ENCODE data around the gene TMCO6. TPM values are rescaled to one million over a fixed set of nuclear protein-coding genes. Genes with fewer than 3 reads are reported as not detected.

TMCO6 gene
- total and polyA plus RNA-seq, 9 of the 15 experiments (the other 6 are each of a cell fraction or from before 2014, with no cell fraction given), result 3.4 to 46.4 (median 16.7) TPM

GRCh38 chr5:140639148-140639981 lies at the start of gene TMCO6 (continued):
- TF ChIP-seq SMARCA5 (IDR thresholded peaks at IDR 0.05) (no peak), RFX5 (IDR thresholded peaks at IDR 0.05; ENCODE audit: low read depth, low read length) (no peak), HMGXB4 (CRISPR knock-in tag; IDR thresholded peaks at IDR 0.05) (no peak), CBX1 (IDR thresholded peaks at IDR 0.05; ENCODE audit: low read depth) (peak; percentile 62; the same call in 1 of the 2 replicates), TCF7 (IDR thresholded peaks at IDR 0.05; ENCODE audit: borderline replicate concordance) (no peak; the same call in 1 of the 2 replicates), FIP1L1 (IDR thresholded peaks at IDR 0.05; ENCODE audit: low read depth, low read length, poor library complexity, severe bottlenecking) (peak; percentile 77), ZNF239 (CRISPR knock-in tag; IDR thresholded peaks at IDR 0.05) (no peak), ELK3 (CRISPR knock-in tag; IDR thresholded peaks at IDR 0.05) (no peak), ESRRB (CRISPR knock-in tag; IDR thresholded peaks at IDR 0.05; ENCODE audit: borderline replicate concordance) (no peak), KAT7 (CRISPR knock-in tag; IDR thresholded peaks at IDR 0.05; ENCODE audit: borderline replicate concordance) (peak; percentile 88; the same call in 1 of the 2 replicates), ZNF395 (CRISPR knock-in tag; IDR thresholded peaks at IDR 0.05) (0 out of 2 replicates have a peak, but pooled peaks have one; percentile 8), ESRRA (IDR thresholded peaks at IDR 0.05; ENCODE audit: borderline replicate concordance, low read depth) (peak; percentile 54; the same call in 1 of the 2 replicates), ZNF3 (CRISPR knock-in tag; IDR thresholded peaks at IDR 0.05) (no peak), L3MBTL2 (IDR thresholded peaks at IDR 0.05) (peak; percentile 88), ZKSCAN8 (CRISPR knock-in tag; IDR thresholded peaks at IDR 0.05) (no peak), TCFL5 (CRISPR knock-in tag; conservative IDR thresholded peaks at IDR 0.05) (no peak), RBM14 (IDR thresholded peaks at IDR 0.05; ENCODE audit: borderline replicate concordance, insufficient read depth, low read depth, low read length) (no peak), SETDB1 (IDR thresholded peaks at IDR 0.05; ENCODE audit: low read length) (no peak), E2F5 (CRISPR knock-in tag; IDR thresholded peaks at IDR 0.05) (0 out of 2 replicates have a peak, but pooled peaks have one; percentile 17), SAFB (IDR thresholded peaks at IDR 0.05; ENCODE audit: borderline replicate concordance, low read depth, low read length) (peak; percentile 39; the same call in 1 of the 2 replicates), MXD1 (CRISPR knock-in tag; IDR thresholded peaks at IDR 0.05; ENCODE audit: borderline replicate concordance, poor library complexity, severe bottlenecking) (no peak), SRSF9 (IDR thresholded peaks at IDR 0.05; ENCODE audit: borderline replicate concordance, low read depth, low read length) (no peak)

All from K562 (cell line).